Transverse colon (tissue), 4 donors: ENCODE results near the gene VWF. TPM values are rescaled to one million over a fixed set of nuclear protein-coding genes. Genes with fewer than 3 reads are reported as not detected.
"Not testable (repeated sequence)": the region's sequence is repeated elsewhere in the genome, so short reads cannot be mapped to it uniquely, and the experiment has no call there.

Source experiments
- DNase-seq: peaks from one replicate; pipeline ENCODE4 v3.0.0-alpha.2; 2019
- H3K27ac ChIP-seq, 4 donors: fragments of 200-600 bp; sonication (generic); 2 replicates each; pipeline ENCODE4 v1.5.1; 2016 to 2018; ENCODE audit warnings: inconsistent platforms in 4 of 4
- H3K27me3 ChIP-seq: fragments of 200-600 bp; sonication (generic); 2 replicates; pipeline ENCODE4 v1.5.1; 2017; ENCODE audit warnings: inconsistent platforms
- H3K36me3 ChIP-seq, 4 donors: fragments of 200-600 bp; sonication (generic); 2 replicates each; pipeline ENCODE4 v1.5.1; 2017 to 2019; ENCODE audit warnings: inconsistent platforms in 4 of 4
- H3K4me1 ChIP-seq, 4 donors: fragments of 200-600 bp; sonication (generic); 2 replicates each; pipeline ENCODE4 v1.5.1; 2017 to 2020; ENCODE audit warnings: inconsistent platforms in 4 of 4
- H3K4me3 ChIP-seq, 4 donors: fragments of 200-600 bp; sonication (generic); 1 replicate in 1 of 4; 2 replicates in 3 of 4; pipeline versions ENCODE4 v1.5.1 to v1.6.1; 2017 to 2019; ENCODE audit warnings: inconsistent platforms in 4 of 4
- H3K9me3 ChIP-seq, 2 donors: fragments of 200-600 bp; sonication (generic); 2 replicates each; pipeline ENCODE4 v1.5.1; 2017 to 2019; ENCODE audit warnings: inconsistent platforms in 2 of 2
- CTCF ChIP-seq, 5 experiments: fragments of 200-600 bp in 3 of 5; fragments of 450-650 bp in 2 of 5; sonication (generic) in 3 of 5; IDR thresholded peaks; 1 replicate in 2 of 5; 2 replicates in 3 of 5; pipeline ENCODE4 v1.5.1; 2016 to 2017; ENCODE audit warnings: antibody characterized with exemption in 5 of 5, inconsistent platforms in 3 of 5, mild to moderate bottlenecking in 2 of 5, moderate library complexity in 1 of 5
- EP300 ChIP-seq: sonication (generic); formaldehyde crosslinking; IDR thresholded peaks from one replicate; pipeline ENCODE4 v1.6.1; 2017; ENCODE audit warnings: antibody characterized with exemption, low read depth
- POLR2A ChIP-seq: fragments of 450-650 bp; IDR thresholded peaks from one replicate; pipeline ENCODE4 v1.6.1; 2016; ENCODE audit warnings: antibody characterized with exemption, mild to moderate bottlenecking, moderate library complexity
- POLR2AphosphoS5 ChIP-seq, 3 donors: sonication (generic); formaldehyde crosslinking; IDR thresholded peaks; one replicate each; pipeline ENCODE4 v1.6.1; 2016; ENCODE audit warnings: antibody characterized with exemption in 3 of 3
- WGBS, 2 donors: methylation state at CpG; one replicate each; pipeline ENCODE4 v1.1.5; 2018; ENCODE audit warnings: low coverage in 1 of 2; 5-methylcytosine and 5-hydroxymethylcytosine counted together
- in situ Hi-C, 4 donors: fragments of 200-750 bp; cut with MboI; loops; one replicate each; pipeline versions ENCODE4 v1.15.0 to v1.15.1; 2017; ENCODE audit warnings: low sequenced_read_pairs in 3 of 4, low pct_ligation_motif_present in 1 of 4, low pct_unique_long_range_greater_than_20kb in 1 of 4
- intact Hi-C: fragments of 100-400 bp; cut with DNase I; formaldehyde crosslinking; loops from one replicate; pipeline ENCODE4 v1.15.1; 2023; ENCODE audit warnings: low total_unique reads
- total RNA-seq, 4 donors: library from RNA; depleted of rRNA; stranded (reverse); fragments of >200 nt; gene quantifications; one replicate each; pipeline ENCODE4 v1.1.0, GENCODE V29; 2016

Gene VWF
- total RNA-seq, 4 donors from 2014 or later: 31.3 to 71.2 (median 51.5) TPM

- WGBS, 2 donors: 71% methylated on average over 3 of the region's 3 CpGs; no CpG with 5 or more reads in 1 of the 2 donors
Measured at GRCh38 chr12:6030081-6030480, 94.4 kb downstream of the VWF start.

GRCh38 chr12:6029401-6029800 is 95.1 kb downstream of the VWF start:
- Histone ChIP-seq H3K36me3 (no peaks in the 10 kb centered on the region), H3K9me3 (no peaks in the 10 kb centered on the region), H3K27ac (no peak overlapping the region), H3K27me3 (no peaks in the 10 kb centered on the region), H3K4me3 (no peak overlapping the region), H3K4me1 (no peaks in the 10 kb centered on the region)
- intact Hi-C loops: no loop called here
- DNase-seq: no peak
- TF ChIP-seq POLR2AphosphoS5 (IDR thresholded peaks at IDR 0.05) (no peak), POLR2A (no peak), EP300 (no peak), CTCF (IDR thresholded peaks at IDR 0.05) (no peak)
- WGBS, 2 donors: 79% methylated on average over 5 of the region's 5 CpGs; no CpG with 5 or more reads in 1 of the 2 donors
- in situ Hi-C loops: no loop called here

More at GRCh38 chr12:6030081-6030480, 94.4 kb downstream of the VWF start:
- no peaks in the 10 kb centered on the region for H3K36me3 ChIP-seq
- H3K4me3 ChIP-seq: no peak overlapping the region
- H3K27ac ChIP-seq: no peak overlapping the region
- no peak for DNase-seq
- no peaks in the 10 kb centered on the region for H3K4me1 ChIP-seq
- intact Hi-C loops (no loop called here), in situ Hi-C loops (no loop called here)
- TF ChIP-seq POLR2AphosphoS5 (IDR thresholded peaks at IDR 0.05) (no peak), POLR2A (no peak), CTCF (IDR thresholded peaks at IDR 0.05) (no peak), EP300 (no peak)
- no peaks in the 10 kb centered on the region for H3K9me3 ChIP-seq
- H3K27me3 ChIP-seq: no peaks in the 10 kb centered on the region

- Histone ChIP-seq H3K27ac (no peak overlapping the region), H3K36me3 (no peaks in the 10 kb centered on the region), H3K4me1 (no peaks in the 10 kb centered on the region), H3K27me3 (no peaks in the 10 kb centered on the region), H3K4me3 (no peak overlapping the region), H3K9me3 (no peaks in the 10 kb centered on the region)
- WGBS, 2 donors: 30 to 70% methylated on average over 2 to 6 of the region's 6 CpGs
- intact Hi-C loops (no loop called here), in situ Hi-C loops (no loop called here)
- DNase-seq: no peak
- no peak for TF ChIP-seq EP300
- TF ChIP-seq POLR2A: no peak
- no peak for TF ChIP-seq CTCF (IDR thresholded peaks at IDR 0.05)
- no peak for TF ChIP-seq POLR2AphosphoS5 (IDR thresholded peaks at IDR 0.05)
Measured at GRCh38 chr12:6026998-6027397, 97.5 kb downstream of the VWF start.

GRCh38 chr12:6025703-6026298 is 98.7 kb downstream of the VWF start:
- H3K27ac ChIP-seq, DNase-seq, H3K36me3 ChIP-seq, intact Hi-C loops, H3K9me3 ChIP-seq, H3K27me3 ChIP-seq, H3K4me1 ChIP-seq, in situ Hi-C loops, H3K4me3 ChIP-seq: not testable (repeated sequence)
- 82% methylated on average over 8 of the region's 9 CpGs; no CpG with 5 or more reads in 1 of the 2 donors for WGBS, 2 donors

GRCh38 chr12:6024066-6024465 is 100.4 kb downstream of the VWF start:
- WGBS, 2 donors: 41% methylated on average over 2 of the region's 2 CpGs; no CpG with 5 or more reads in 1 of the 2 donors
- H3K4me1 ChIP-seq, H3K27ac ChIP-seq, H3K4me3 ChIP-seq, intact Hi-C loops, DNase-seq, in situ Hi-C loops, H3K27me3 ChIP-seq, H3K9me3 ChIP-seq, H3K36me3 ChIP-seq: not testable (repeated sequence)
